Heart left ventricle (tissue), 16 donors: ENCODE results near the gene TM9SF1. TPM values are rescaled to one million over a fixed set of nuclear protein-coding genes. Genes with fewer than 3 reads are reported as not detected.
A peak's percentile ranks its signal among the peaks of the same experiment; 100 is the strongest.

ENCODE experiments used
- ATAC-seq, 4 donors: fragments of 200-7000 bp; cut with Tn5 transposase; one replicate each; pipeline ENCODE4 v1.9.1; 2020 to 2022; ENCODE audit warnings: moderate library complexity in 4 of 4, mild to moderate bottlenecking in 3 of 4, moderate number of reproducible peaks in 1 of 4
- DNase-seq, 5 donors: peaks; one replicate each; pipeline ENCODE4 v3.0.0-alpha.2; 2020
- H3K27ac ChIP-seq, 12 donors: fragments of 200-600 bp; sonication (generic) in 4 of 12; one replicate each; pipeline versions ENCODE4 v1.5.0 to v1.8.0; 2016 to 2022; ENCODE audit warnings: mild to moderate bottlenecking in 2 of 12
- H3K27me3 ChIP-seq, 9 donors: fragments of 200-600 bp; sonication (generic) in 2 of 9; one replicate each; pipeline versions ENCODE4 v1.5.1 to v1.8.0; 2016 to 2022; ENCODE audit warnings: mild to moderate bottlenecking in 3 of 9
- H3K36me3 ChIP-seq, 9 donors: fragments of 200-600 bp; sonication (generic) in 2 of 9; one replicate each; pipeline versions ENCODE4 v1.5.0 to v1.8.0; 2018 to 2022; ENCODE audit warnings: mild to moderate bottlenecking in 2 of 9
- H3K4me1 ChIP-seq, 12 donors: fragments of 200-600 bp; sonication (generic) in 4 of 12; one replicate each; pipeline versions ENCODE4 v1.5.0 to v1.8.0; 2016 to 2022; ENCODE audit warnings: mild to moderate bottlenecking in 3 of 12
- H3K4me3 ChIP-seq, 12 donors: fragments of 200-600 bp; sonication (generic) in 4 of 12; one replicate each; pipeline versions ENCODE4 v1.5.0 to v1.8.0; 2017 to 2022; ENCODE audit warnings: mild to moderate bottlenecking in 9 of 12, moderate library complexity in 4 of 12
- H3K9me3 ChIP-seq, 12 donors: fragments of 200-600 bp; sonication (generic) in 4 of 12; one replicate each; pipeline versions ENCODE4 v1.5.0 to v1.8.0; 2016 to 2022; ENCODE audit warnings: mild to moderate bottlenecking in 1 of 12
- CTCF ChIP-seq, 12 donors: fragments of 200-600 bp; sonication (generic) in 4 of 12; IDR thresholded peaks; one replicate each; pipeline versions ENCODE4 v1.5.0 to v1.8.0; 2018 to 2022; ENCODE audit warnings: antibody characterized with exemption in 12 of 12, mild to moderate bottlenecking in 5 of 12
- POLR2A ChIP-seq, 2 donors: fragments of 450-650 bp; IDR thresholded peaks; one replicate each; pipeline ENCODE4 v1.6.1; 2017; ENCODE audit warnings: antibody characterized with exemption in 2 of 2, mild to moderate bottlenecking in 2 of 2, moderate library complexity in 2 of 2
- WGBS, 4 donors: extraction: QIAGEN DNeasy Blood & Tissue Kit in 2 of 4; methylation state at CpG; one replicate each; pipeline versions ENCODE4 v1.1.5 to v1.1.7; 2013 to 2018; 5-methylcytosine and 5-hydroxymethylcytosine counted together
- intact Hi-C, 10 donors: fragments of 100-400 bp; cut with DNase I; formaldehyde crosslinking; loops; one replicate each; pipeline versions ENCODE4 v1.11.1 to v1.14.2; 2022
- polyA plus RNA-seq, 2 donors: library from polyadenylated mRNA; stranded (reverse); fragments of 200-250 nt; gene quantifications; one replicate each; pipeline ENCODE4 v1.2.3, GENCODE V29; 2013
- total RNA-seq, 9 donors: library from RNA; depleted of rRNA in 2 of 9; stranded (reverse); fragments of >200 nt in 2 of 9; fragmentation: NEBNext Ultra II Directional in 3 of 9; extraction: Animal tissue kit (Norgen Biotek cat#: 25700) in 3 of 9; gene quantifications; one replicate each; pipeline versions ENCODE4 v1.1.0 to v1.2.4, GENCODE V29; 2016 to 2023
- donor health status: ischemic (EF 13 %, LVEDD 7.1; RV severe dilation, severe dysfunction).
- donor health status: healthy with polysubstance abuse.
- donor health status: DM: no; HTN: yes; CAD: no.
- donor health status: DM: no; HTN: no; CAD: no.
- donor health status: ischemic (EF 25% LVEDD 6.9; RV normal size, moderate dysfunction).
- donor health status: ischemic (EF 25% LVEDD 5.7; RV mildly dilated, moderate dysfunction).
- donor health status: healthy.
- donor health status: DM: yes; HTN: yes; CAD: no.
- donor health status: ischemic (EF 35%, LVEDD 5.7; RV mildly dilated, moderate dysfunction).
- donor health status: nonischemic (EF 11% LVEDD 7.7; RV severe dilation, severe dysfunction).
- donor health status: DM: yes; HTN: yes; CAD: no.
- donor health status: PGD.
- donor health status: ischemic (EF 29% LVEDD 5.4; RV normal size, mild dysfunction).
- donor health status: nonischemic (EF 23%, LVEDD 6.1; RV moderate dilation, normal function).

TM9SF1 gene
- total and polyA plus RNA-seq, 11 donors, result 6.1 to 52.8 (median 26.3) TPM

- no peaks in the 10 kb centered on the region for H3K27me3 ChIP-seq
- ATAC-seq (peak; percentile 88 to 95 (median 94)), DNase-seq (peak; percentile 95 to 97 (median 96))
- H3K36me3 ChIP-seq, result peaks cover 5 to 90% (median 76%) of the 10 kb centered on the region in 9 donors
- H3K4me1 ChIP-seq, result peaks cover 0 to 54% (median 22%) of the 10 kb centered on the region in 12 donors
- 0 to 4% (median 2%) methylated on average over 11 to 12 of the region's 12 CpGs for WGBS, 4 donors
- H3K9me3 ChIP-seq, result no peaks in the 10 kb centered on the region
- H3K4me3 ChIP-seq, result peak within 1 kb of the TSS; percentile 36 to 85 (median 72)
- TF ChIP-seq CTCF (IDR thresholded peaks at IDR 0.05) (peak; percentile 86 to 98 (median 93)), POLR2A (IDR thresholded peaks at IDR 0.05) (peak in 1 of 2 donors; percentile 59)
- intact Hi-C loops, result loop anchor here in 6 of 10 donors (1.0 to 10.0 kb wide), 8 partner anchors 14 to 146 kb away; partner anchors contain the start of genes DCAF11 (in 3 of the 6), NRL (in 3 of the 6), IPO4 (in 1 of the 6) and RNF31 (in 1 of the 6)
- peak within 1 kb of the TSS; percentile 82 to 100 (median 97) for H3K27ac ChIP-seq
Measured at GRCh38 chr14:24160850-24161804, 34.1 kb downstream of the TM9SF1 start, which contains the start of gene IRF9. IRF9 (plus strand) TSS chr14:24161265; CDS start chr14:24162145, 880 bp downstream.

- H3K9me3 ChIP-seq, result no peaks in the 10 kb centered on the region
- no peak overlapping the region for H3K4me3 ChIP-seq
- peaks cover 0 to 48% (median 22%) of the 10 kb centered on the region in 12 donors for H3K4me1 ChIP-seq
- H3K27me3 ChIP-seq, result no peaks in the 10 kb centered on the region
- ATAC-seq, result peak in 2 of 4 donors; percentile 5 to 7
- peaks cover 5 to 90% (median 76%) of the 10 kb centered on the region in 9 donors for H3K36me3 ChIP-seq
- TF ChIP-seq POLR2A (IDR thresholded peaks at IDR 0.05) (no peak), CTCF (IDR thresholded peaks at IDR 0.05) (no peak)
- 83 to 93% (median 88%) methylated on average over 2 to 4 of the region's 4 CpGs for WGBS, 4 donors
- intact Hi-C loops, result loop anchor here in 5 of 10 donors (2.0 to 10.0 kb wide), 5 partner anchors 46 to 146 kb away; partner anchors contain the start of genes DCAF11 (in 1 of the 5) and NRL (in 1 of the 5)
- DNase-seq, result peak in 2 of 5 donors; percentile 17 to 37
- peak overlapping the region; percentile 82 to 100 (median 95) for H3K27ac ChIP-seq
Measured at GRCh38 chr14:24160499-24160849, 34.8 kb downstream of the TM9SF1 start.

- H3K36me3 ChIP-seq, result peaks cover 7 to 90% (median 76%) of the 10 kb centered on the region in 9 donors
- H3K27me3 ChIP-seq, result no peaks in the 10 kb centered on the region
- no peak overlapping the region for H3K4me3 ChIP-seq
- DNase-seq (peak in 2 of 5 donors; percentile 11 to 43), ATAC-seq (peak in 1 of 4 donors; percentile 0)
- H3K9me3 ChIP-seq, result no peaks in the 10 kb centered on the region
- H3K4me1 ChIP-seq, result peaks cover 0 to 42% (median 22%) of the 10 kb centered on the region in 12 donors
- H3K27ac ChIP-seq, result peak overlapping the region in 11 of 12 donors; percentile 82 to 100 (median 96)
- 91 to 94% (median 94%) methylated on average over 8 to 11 of the region's 11 CpGs for WGBS, 4 donors
- TF ChIP-seq POLR2A (IDR thresholded peaks at IDR 0.05), result no peak
- TF ChIP-seq CTCF (IDR thresholded peaks at IDR 0.05), result no peak
- intact Hi-C loops, result loop anchor here in 6 of 10 donors (2.0 to 10.0 kb wide), 6 partner anchors 45 to 145 kb away; partner anchors contain the start of genes DCAF11 (in 1 of the 6) and NRL (in 1 of the 6)
Measured at GRCh38 chr14:24159777-24160498, 35.3 kb downstream of the TM9SF1 start.
